GM12864 (cell line): Measurements from ENCODE around the gene AKAP12.

Experiments used
- DNase-seq: peaks from one replicate; pipeline ENCODE4 v3.0.0-alpha.2; 2011; ENCODE audit warnings: low read depth
- H3K4me3 ChIP-seq: 2 replicates; pipeline ENCODE4 v1.5.1; 2011; ENCODE audit warnings: mild to moderate bottlenecking, low read depth, low read length, control low read depth
- TF ChIP-seq, protein P1 (sequence below): IDR thresholded peaks from 2 replicates; pipeline ENCODE4 v1.5.1; 2011; ENCODE audit warnings: low read depth, mild to moderate bottlenecking, moderate library complexity, low read length, control low read depth, inconsistent platforms; ENCODE audit errors: missing control alignments

The AKAP12 gene

DNA sequence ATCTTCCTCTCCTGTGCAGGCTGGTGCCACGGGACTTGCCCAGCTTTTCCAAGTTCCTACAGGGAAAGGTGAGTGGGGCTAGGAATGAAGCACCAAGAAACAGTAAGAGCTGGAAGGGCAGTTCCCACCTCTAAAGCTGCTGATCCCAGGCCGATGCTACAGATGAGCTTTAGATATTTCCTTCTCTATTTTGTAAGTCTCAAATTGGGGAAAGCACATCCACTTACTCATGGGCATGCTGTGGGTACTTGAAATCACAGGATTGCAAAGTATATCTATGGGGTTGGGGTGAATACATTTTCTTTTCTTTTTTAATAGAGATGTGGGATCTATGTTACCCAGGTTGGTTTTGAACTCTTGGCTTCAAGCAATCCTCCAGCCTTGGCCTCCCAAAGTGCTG is 148.5 kb downstream of the AKAP12 start:
- TF ChIP-seq, protein P1, sequence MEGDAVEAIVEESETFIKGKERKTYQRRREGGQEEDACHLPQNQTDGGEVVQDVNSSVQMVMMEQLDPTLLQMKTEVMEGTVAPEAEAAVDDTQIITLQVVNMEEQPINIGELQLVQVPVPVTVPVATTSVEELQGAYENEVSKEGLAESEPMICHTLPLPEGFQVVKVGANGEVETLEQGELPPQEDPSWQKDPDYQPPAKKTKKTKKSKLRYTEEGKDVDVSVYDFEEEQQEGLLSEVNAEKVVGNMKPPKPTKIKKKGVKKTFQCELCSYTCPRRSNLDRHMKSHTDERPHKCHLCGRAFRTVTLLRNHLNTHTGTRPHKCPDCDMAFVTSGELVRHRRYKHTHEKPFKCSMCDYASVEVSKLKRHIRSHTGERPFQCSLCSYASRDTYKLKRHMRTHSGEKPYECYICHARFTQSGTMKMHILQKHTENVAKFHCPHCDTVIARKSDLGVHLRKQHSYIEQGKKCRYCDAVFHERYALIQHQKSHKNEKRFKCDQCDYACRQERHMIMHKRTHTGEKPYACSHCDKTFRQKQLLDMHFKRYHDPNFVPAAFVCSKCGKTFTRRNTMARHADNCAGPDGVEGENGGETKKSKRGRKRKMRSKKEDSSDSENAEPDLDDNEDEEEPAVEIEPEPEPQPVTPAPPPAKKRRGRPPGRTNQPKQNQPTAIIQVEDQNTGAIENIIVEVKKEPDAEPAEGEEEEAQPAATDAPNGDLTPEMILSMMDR = no peak
- no peak for DNase-seq
- no peak overlapping the region for H3K4me3 ChIP-seq

DNA sequence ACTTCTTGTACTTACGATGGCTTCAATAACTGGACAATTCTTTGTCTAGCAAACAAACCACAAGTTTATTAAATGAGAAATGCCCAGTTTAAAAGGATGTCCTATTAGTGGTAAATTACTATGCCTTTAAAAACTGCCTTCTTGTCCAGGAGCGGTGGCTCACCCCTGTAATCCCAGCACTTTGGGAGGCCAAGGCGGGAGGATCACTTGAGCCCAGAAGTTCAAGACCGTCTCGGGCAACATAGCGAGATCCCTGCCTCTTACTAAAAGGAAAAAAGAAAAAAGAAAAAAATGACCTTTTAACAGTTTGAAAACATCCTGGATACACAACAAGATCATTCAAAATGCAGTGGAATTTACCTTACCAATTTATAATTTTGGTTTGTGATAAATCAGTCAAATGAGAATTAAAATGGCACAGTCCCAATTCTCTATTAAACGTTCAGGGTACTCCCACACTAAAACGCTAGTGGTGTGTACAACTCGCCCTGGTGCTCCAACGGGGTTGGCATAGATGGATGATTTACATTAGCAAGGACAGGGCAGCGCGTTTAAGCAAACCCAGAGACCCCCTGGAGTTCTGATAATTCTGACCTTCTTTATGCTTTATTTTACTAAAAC is 149.3 kb downstream of the AKAP12 start:
- TF ChIP-seq, protein P1 = no peak
- H3K4me3 ChIP-seq = peak overlapping the region; percentile 94
- no peak for DNase-seq

DNA sequence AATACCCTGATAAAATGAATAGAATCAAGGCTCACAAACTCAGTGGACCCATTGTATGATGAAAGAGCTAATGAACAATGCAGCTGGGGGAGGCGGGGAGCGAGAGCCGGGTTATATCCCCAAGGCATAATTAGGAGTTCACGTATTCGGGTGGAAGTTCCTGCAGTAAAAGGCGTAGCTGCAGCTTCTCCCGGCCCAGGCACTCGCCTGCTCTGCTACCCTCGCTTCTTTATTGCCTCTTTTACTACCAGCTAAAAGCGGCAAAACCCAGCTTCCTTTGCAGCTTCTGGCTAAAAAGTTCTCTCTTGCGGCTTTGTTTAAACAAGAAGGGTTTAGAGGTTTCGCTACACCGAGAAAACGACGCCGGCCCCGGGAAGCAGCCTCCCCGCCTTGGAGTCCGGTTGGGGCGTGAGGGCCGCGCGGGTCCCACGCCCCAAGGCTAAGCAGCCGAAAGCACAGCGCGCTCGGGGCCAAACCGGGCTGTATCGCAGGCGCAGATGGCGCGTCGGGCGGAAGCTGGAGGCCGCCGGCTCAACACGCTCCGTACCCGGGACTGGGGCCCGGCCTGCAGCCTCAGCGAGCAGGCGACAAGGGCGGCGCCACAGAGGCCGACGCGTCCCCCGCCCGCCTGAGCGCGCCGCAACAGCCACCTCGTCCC is 150.0 kb downstream of the AKAP12 start:
- TF ChIP-seq, protein P1 = no peak
- peak overlapping the region; percentile 94 for H3K4me3 ChIP-seq
- no peak for DNase-seq

DNA sequence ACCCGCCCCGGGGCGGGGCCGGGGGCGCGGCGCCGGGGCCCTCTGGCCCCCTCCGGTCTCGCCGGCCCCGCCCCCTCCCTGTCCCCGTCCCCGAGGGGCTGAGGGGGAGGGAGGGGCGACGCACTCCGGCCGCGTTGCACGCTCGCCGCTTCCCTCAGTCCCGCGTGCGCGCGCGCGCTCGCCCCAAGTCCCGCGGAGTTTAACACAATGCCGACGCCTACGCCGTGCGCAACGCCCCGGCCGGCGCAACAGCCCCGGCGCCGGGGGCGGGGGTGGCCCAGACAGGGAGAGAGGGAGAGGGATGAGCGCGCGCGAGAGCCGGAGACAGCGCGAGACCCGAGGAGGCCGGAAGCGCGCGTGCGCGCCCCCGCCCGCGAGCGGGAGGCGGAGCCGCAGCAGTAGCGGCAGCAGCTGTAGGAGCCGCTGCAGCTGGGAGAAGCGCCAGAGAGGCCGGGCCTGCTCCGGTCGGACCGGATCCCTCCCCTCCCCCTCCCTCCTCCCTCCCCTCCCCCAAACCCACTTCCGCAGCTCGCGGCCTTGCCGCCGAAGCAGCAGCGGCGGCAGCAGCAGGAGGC is 150.6 kb downstream of the AKAP12 start:
- DNase-seq = peak; percentile 91
- H3K4me3 ChIP-seq = peak overlapping the region; percentile 94
- TF ChIP-seq, protein P1 = no peak

DNA sequence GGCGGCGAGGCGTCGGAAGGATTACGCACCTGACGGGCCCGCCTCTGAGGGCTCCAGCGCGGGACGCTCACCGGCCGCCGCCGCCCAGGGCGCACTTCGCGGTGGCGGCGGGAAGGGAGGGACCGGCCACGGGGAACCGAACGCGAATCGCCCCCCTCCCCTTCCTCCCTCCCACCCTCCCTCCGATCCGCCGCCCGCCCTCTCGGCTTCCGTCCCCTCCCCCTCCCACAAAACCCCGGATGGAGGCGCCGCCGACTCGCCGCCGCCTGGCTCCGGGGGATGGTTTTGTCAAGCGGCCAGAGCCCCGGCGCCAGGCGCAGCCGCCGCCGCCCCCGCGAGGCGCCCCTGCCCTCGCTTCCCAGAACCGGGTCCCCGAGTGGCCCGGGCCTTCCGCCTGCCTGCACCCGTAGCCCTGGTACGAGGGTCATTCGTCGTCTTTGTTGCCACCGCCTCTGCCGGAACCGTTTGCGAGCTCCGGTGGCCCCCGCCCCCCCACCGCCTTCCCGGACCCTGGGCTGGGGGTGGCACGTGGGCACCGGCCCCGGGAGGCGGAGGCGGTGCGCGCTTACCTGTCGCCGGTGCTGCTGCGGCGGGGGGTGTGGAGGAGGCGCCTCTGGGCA is 151.2 kb downstream of the AKAP12 start:
- DNase-seq = no peak

DNA sequence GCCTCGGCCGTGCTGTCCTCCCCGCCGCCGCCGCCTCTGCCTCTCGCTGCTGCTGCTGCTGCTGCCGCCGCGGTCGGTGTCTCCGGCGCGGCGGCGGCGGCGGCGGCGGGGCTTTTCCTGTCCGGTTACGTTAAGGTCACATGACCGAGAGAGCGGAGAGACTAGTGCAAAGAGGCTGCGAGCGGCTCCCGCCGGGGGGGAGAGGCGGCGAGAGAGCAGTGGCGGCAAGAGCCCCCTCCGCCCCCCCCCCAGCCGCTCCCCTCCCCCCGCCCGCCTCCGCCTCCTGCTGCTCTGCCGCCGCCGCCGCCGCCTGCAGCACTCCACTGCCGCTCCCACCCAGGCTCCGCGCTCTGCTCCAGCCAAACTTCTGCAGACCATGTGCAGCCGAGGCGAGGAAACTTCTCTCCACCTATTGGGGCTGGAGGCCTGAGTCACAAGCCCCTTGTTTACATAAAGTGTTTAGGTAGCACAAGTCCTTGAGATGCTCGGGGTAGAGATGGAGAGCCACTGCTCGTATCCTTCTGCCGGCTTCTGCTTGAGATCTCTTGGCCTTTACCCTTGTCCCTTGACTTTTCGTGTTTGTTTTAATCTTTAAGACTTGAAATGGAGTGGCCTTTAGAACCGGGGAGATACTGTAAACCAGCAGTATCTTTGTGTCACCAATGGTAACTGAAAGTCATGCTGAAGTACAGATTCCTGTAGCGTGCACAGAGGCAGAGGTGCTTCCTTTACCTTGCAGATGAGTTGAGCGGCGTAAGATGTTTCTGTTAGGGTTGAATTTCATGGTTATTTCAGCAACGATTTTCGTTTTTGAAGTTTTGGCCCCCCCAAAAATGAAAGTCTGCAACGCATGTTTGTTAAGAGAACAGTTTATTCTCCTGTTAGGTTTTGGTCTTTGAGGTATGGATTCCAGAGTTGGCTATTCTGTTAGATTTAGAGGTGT is 152.0 kb downstream of the AKAP12 start, which contains the start of gene ZBTB2:
ZBTB2 (minus strand) TSS at position 89 of the 943 bp plus-strand sequence. CDS start 17,922 bp downstream, outside the sequence.
- peak within 1 kb of the TSS; percentile 94 for H3K4me3 ChIP-seq
- no peak for DNase-seq
- TF ChIP-seq, protein P1 = no peak

More for the DNA sequence above, 151.2 kb downstream of the AKAP12 start:
- peak overlapping the region; percentile 94 for H3K4me3 ChIP-seq
- TF ChIP-seq, protein P1 = no peak
